ENCODE data around the gene CABLES1.
"Not testable (repeated sequence)": the region's sequence is repeated elsewhere in the genome, so short reads cannot be mapped to it uniquely, and the experiment has no call there.

The CABLES1 gene

DNA sequence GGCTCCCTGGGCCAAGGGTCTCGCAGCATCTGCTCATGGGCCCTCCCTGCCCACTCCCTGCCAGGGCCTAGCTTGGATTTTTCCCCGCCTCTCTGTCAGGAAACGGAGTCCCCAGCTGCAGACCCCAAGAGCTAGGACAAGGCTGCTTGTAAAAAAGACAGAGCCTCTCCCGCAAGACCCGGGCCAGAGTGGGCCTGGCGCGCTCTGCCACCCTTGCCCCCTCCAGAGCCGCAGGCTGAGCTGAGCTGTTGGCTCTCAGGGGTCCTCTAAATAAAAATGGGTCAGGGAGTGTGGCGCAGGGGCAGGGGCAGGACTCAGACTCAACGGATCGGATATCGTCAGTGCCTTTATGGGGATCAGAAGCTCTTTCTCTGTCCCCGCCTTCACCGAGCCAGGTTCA lies 112.6 kb downstream of the CABLES1 start:
- no peak for DNase-seq

DNA sequence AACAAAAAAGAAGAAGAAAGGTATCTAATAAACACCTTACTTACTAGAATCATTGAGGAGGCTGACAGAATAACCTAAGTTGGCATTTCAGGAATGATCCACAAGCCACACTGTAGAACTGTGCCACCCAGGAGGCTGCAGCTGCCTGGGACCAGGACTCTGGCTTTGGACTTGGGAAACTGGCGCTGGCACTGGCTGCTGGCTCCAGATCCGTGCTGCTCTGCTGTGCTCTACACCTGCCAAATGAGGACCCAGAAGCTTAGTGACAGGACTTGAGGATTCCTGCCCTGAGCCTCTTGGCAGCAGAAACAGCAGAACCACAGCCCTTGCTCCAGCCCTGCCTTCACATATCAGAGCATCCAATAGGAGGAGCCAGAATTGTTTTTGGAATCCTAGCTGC lies 113.5 kb downstream of the CABLES1 start:
- DNase-seq, result no peak

DNA sequence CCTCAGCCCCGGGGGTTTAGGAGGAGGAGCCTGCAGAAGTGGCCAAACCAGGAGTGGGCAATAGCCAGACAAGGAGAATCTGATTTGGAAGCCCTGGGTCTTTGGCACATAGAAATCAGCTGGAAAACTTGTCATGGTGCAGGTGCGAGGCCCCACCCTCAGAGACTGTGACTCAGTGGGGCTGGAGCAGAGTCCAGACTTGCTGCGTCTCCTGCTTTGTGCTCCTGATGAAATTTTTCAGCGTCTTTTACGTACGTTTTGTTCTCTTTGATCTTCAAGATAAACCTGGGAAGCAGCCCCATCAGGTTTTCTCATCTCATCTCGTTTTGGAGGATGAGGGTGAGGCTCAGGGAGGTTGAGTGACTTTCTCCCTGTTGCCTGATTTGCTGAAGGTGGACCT lies 114.1 kb downstream of the CABLES1 start:
- no peak for DNase-seq

DNA sequence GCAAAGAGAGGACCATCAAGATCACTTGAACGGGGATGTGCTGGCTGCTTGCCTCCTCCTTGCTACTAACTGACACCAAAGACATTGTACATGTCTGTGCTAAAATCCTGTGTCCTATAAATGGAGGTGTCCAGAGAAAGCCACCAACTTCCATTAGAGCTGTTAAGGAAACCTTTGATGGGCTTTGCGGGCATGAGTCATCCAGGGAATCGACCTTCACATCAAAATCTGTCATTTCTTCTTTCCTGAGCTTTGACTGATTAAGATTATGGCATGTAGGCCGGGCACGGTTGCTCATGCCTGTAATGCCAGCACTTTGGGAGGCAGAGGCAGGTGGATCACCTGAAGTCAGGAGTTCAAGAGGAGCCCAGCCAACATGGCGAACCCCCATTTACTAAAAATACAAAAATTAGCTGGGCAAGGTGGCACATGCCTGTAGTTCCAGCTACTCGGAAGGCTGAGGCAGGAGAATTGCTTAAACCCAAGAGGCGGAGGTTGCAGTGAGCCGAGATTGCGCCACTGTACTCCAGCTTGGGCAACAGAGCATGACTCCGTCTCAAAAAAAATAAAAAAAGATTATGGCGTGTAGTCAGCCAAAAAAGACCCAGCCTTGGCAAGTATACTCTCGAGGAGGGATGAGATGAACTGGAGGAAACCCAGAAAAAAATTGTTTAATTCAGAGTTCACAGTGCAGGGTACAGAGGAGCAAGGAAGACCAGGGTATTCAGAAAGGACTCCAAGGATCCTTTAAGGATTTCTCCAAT lies 115.8 kb downstream of the CABLES1 start:
- DNase-seq, result no peak

DNA sequence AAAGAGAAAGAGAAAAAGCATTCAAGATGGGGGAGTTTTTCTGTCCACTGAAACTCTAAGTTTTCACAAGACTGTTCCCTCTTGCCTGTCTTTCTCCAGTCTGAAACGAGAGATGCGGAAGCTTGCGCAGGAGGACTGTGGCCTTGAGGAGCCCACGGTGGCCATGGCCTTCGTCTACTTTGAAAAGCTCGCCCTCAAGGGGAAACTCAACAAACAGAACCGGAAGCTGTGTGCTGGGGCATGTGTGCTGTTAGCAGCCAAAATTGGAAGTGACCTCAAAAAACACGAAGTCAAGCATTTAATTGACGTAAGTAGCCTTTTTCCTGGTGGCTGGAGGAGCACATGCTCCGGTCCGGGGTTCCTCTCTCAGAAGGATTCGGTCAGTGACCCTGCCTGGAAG lies 118.3 kb downstream of the CABLES1 start:
- no peak for DNase-seq

GRCh38 chr18:23257137-23257536 lies 121.9 kb downstream of the CABLES1 start:
- DNase-seq, result no peak

DNA sequence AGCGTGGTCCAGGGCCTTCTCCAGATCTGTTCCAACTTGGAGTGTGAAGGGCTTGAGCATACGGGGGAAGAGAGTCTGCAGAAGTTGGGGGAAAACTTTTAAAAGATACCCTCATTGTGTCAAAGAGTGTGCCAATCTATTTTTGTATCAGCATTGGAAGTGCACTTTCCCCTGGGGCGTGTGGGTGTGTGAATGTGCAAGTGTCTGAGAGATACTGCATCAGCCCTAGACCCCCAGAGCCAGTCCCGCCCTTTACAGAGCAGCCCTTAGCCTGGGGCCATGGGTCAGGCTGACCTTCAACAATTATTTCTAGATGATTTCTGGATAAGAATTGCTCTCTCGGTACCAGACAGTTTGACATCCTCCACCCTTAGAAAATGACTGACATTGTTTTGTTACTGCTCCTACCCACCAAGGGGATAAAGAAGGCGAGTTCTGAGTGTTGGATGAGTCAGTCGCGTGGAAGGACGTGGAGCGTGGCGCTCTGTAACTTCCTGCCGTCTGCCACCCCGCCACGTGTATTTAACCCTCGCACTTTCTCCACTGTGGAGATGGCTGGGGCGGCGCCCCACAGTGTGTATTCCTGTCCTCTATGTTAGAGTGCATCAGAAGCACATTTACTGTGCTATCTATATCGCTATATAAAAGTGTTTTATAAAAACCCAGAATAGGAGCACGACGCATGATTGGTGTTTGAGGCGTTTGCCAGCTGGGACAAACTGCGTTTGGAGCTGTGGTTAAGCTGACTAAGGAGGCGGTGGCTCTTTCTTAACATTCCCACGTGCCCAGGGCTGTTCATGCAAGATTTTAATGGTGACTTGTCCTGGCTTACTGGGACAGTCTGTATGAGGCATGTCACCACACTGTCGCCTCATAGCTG lies 122.6 kb downstream of the CABLES1 start:
- no peak for DNase-seq

- no peak for DNase-seq
These were observed 123.5 kb downstream of the CABLES1 start for GRCh38 chr18:23258566-23259469.

GRCh38 chr18:23259701-23260681 lies 124.7 kb downstream of the CABLES1 start:
- peak; percentile 56 for DNase-seq

DNA sequence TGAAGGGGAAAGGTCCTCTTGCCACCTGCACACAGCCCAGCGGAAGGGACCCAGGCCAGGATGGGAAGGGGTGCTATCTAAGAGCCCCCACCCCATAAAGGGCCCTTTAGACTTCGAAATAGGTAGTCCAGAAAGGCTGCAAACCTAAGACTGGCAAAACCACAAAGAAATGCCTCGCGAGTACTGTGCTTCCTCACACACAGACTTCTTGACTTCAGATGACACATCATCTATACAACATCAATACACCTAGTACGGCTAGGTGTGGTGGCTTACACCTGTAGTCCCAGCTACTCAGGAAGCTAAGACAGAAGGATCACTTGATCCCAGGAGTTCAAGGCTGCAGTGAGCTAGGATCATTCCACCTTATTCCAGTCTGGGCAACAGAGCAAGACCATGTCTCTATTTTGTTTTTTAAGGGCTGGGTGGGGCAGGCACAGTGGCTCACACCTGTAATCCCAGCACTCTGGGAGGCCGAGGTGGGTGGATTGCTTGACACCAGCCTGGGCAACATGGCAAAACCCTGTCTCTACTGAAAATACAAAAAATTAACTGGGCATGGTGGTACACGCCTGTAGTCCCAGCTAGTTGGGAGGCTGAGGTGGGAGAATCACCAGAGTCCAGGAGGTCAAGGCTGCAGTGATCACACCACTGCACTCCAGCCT lies 125.8 kb downstream of the CABLES1 start:
- DNase-seq, result no peak

GRCh38 chr18:23263551-23264235 lies 128.4 kb downstream of the CABLES1 start:
- no peak for DNase-seq

GRCh38 chr18:23265682-23266399 lies 130.6 kb downstream of the CABLES1 start:
- no peak for DNase-seq

- DNase-seq, result no peak
These were observed 131.6 kb downstream of the CABLES1 start for GRCh38 chr18:23266717-23267446.

- DNase-seq, result no peak
These were observed 132.1 kb downstream of the CABLES1 start for GRCh38 chr18:23267447-23267776.

GRCh38 chr18:23268641-23269040 lies 133.4 kb downstream of the CABLES1 start:
- DNase-seq, result no peak

- not testable (repeated sequence) for DNase-seq
These were observed 133.8 kb downstream of the CABLES1 start for GRCh38 chr18:23269068-23269467.

DNA sequence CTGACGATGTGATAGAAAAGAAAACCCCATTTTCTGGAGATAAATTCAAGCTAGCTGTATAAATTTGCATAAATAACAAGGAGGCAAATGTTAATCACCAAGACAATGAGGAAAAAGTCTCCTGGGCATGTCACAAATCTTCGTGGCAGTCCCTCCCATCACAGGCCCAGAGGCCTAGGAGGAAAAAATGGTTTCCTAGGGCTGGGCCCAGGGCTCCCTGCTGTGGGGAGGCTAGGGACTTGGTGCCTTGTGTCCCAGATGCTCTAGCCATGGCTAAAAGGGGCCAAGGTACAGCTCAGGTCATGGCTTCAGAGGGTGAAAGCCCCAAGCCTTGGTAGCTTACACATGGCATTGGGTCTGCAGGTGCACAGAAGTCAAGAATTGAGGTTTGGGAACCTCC lies 134.6 kb downstream of the CABLES1 start:
- no peak for DNase-seq

GRCh38 chr18:23270986-23271680 lies 135.8 kb downstream of the CABLES1 start:
- no peak for DNase-seq

Data from NCI-H1417 treated with DMSO at 0.1 percent for 48 hours (cell line).